GM19395 (cell line): ENCODE results near the gene COL1A1.

Experiments used
- ATAC-seq: cut with Tn5 transposase; IDR thresholded peaks from one replicate; pipeline ENCODE4 v1.9.1; 2021; ENCODE audit warnings: mild to moderate bottlenecking, moderate library complexity; ENCODE audit not compliant: unreplicated experiment

The COL1A1 gene

DNA sequence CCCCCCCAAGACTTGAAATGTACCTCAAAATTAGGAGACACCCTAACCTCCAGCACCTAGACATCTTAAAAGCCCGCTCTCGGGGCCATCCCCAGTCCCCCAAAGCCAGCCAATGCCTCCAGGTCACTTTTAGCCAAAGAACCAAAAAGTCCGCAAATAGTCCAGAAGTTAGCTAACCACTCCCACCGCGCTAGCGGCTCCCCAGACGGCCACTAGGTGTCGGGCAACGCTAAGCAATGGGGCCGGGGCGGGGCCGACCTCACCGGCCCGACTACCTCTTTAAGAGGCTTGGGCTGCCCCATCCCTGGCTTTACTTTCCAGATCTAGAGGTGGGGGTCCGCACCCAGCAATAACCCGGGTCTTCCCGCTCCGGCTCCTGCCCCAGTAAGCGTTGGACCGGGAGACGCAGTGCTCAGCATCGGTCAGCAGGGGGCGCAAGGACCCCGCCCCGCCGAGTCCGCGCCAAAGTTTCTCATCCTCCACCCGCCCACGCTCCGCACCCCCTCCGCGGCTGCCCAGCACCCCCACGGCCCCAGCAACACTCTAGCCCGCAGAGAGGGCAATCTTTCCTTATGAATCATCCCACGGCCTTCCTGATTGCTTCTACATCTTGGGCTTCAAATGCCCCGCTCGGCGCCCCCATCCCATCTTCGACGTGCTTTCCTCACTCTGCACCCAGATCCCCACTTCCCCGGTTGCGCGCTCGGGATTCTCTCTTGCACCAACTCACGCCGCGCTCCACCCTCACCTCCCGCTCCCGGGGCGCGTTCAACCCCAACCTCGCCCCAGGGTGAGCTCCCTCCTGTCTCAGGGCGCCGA, 765 bp downstream of the COL1A1 start:
- peak; percentile 80 for ATAC-seq

DNA sequence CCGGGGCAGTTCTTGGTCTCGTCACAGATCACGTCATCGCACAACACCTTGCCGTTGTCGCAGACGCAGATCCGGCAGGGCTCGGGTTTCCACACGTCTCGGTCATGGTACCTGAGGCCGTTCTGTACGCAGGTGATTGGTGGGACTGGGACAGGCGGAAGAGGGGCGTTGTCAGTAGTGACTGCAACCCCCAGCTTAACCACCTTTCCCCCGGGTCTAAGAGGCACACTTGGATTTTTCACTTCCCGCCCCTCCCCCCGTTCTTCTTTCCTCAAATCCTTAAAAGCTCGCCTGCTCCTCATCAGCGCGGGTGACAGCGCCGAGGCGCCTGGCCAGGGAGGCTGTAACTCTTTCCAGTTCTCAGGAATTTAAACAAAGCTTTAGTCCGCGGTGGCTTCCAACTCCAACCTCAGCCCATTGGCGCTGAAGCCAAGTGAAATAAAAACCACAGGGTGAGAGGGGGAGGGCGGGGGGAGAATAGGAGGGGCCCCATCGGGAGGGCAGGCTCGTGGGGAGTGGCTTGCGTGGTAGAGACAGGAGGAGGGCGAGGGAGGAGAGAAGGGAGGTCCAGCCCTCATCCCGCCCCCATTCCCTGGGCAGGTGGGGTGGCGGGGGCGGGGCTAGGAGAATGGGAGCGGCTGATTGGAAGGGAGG, 1.5 kb downstream of the COL1A1 start:
- ATAC-seq: peak; percentile 32

DNA sequence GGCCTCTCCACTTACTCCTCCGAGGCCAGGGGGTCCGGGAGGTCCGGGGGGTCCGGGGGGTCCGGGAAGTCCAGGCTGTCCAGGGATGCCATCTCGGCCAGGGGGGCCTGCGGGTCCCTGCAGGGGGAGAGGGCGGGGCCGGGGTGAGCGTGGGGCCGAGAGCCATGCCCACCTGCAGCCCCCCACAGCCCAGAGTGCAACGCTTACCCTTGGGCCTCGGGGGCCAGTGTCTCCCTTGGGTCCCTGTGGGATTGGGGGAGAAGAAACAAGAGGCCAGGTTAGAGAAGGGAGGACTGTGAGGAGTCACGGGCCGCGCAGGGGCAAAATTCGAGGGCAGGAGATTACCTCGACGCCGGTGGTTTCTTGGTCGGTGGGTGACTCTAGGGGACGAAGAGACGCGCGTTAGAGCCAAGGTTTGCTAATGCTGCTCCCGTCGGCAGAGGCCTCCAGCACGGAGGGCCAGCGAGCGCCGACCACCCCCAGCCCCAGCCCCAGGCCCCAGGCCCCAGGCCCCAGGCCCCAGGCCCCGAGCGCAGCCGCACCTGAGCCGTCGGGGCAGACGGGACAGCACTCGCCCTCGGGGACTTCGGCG, 2.1 kb downstream of the COL1A1 start:
- no peak for ATAC-seq

DNA sequence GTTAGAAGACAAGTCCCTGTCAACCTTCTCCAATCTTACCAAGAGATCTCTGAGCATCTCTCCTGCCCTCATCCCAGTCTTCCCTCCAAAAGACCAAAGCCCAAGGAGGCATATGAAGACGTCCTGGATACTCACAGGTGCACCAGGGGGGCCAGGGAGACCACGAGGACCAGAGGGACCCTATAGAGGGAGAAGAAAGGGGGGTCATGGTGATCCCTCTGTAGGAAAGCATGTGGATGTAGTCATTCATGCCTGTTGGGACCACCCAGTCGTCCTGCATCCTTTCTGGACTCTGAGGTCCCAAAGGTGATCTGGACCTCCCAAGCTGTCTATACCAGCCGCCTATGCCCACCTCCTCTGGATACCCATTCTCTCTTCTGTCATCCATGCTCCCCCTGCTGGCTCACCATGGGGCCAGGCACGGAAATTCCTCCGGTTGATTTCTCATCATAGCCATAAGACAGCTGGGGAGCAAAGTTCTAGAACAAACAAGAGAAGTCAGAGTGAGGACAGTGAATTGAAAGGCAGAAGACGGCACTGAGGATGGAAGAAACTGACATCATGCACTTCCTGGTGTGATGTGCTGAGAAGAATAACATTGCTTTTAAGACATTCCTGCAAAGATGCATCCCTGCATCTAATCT, 3.3 kb downstream of the COL1A1 start:
- ATAC-seq: no peak

DNA sequence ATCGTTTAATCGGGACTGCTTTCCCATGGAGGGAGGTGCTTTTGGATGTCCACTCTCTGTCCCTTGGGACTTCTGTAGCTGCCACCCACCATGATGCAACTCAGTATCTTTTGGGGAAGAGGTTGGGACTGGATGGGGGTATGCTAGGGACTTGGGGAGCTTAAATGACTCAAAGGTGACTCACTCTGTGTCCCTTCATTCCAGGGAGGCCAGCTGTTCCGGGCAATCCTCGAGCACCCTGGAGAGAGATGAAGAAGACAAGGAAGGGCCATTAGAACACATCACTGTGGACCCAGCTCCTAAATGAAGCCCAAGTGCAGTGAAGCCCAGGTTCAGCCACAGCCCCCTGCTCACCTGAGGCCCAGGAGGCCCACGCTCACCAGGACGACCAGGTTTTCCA, 4.6 kb downstream of the COL1A1 start:
- ATAC-seq: no peak

DNA sequence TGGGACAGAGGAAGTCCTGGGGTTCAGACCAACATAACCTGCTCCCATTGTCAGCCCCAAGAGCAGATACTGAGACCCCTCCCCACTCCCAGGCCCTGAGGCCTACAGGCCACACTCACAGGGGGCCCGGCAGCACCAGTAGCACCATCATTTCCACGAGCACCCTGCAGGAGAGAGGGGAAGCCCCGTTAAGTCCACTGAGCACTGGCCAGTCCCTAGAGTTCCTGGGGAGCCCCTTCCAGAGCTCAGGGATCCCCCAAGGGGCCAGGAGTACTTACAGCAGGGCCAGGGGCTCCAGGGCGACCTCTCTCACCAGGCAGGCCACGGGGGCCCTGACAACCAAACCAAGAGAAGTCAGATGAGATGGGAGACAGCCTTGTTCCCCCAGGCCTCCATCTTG, 5.4 kb downstream of the COL1A1 start:
- no peak for ATAC-seq

DNA sequence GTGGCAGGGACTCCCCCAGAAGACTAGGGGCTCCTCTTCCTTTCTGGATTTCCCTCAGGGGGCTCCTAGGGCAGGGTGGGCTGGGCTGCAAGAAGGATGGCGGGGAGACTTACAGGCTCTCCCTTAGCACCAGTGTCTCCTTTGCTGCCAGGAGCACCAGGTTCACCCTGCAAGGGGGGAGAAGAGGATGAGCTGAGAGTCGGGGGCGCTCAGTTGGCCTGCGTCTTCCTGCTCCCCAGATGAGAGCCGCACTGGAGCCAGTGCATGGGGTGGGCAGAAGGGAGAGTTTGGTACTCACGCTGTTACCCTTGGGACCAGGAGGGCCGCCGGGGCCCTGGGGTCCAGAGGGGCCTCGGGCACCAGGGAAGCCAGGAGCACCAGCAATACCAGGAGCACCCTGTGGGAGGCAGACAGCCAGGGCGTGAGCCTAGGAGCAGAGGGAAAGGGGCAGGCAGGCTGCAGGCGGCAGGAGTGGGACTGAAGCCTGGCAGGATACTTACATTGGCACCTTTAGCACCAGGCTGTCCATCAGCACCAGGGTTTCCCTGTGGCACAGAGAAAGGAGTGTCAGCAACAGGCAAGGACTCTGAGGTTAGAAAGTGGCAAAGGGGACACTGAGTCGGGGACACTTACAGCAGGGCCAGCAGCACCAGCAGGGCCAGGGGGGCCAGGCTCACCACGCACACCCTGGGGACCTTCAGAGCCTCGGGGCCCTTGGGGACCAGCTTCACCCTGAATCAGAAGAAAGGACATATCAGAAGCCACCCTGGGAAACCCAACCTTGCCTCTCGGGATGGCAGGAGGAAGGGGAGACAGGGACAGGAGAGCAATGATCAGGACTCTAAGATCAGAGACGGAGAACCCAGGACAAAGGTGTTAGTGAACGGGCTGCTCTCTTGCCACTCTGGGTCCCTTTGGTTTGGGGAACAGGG, 6.2 kb downstream of the COL1A1 start:
- no peak for ATAC-seq

DNA sequence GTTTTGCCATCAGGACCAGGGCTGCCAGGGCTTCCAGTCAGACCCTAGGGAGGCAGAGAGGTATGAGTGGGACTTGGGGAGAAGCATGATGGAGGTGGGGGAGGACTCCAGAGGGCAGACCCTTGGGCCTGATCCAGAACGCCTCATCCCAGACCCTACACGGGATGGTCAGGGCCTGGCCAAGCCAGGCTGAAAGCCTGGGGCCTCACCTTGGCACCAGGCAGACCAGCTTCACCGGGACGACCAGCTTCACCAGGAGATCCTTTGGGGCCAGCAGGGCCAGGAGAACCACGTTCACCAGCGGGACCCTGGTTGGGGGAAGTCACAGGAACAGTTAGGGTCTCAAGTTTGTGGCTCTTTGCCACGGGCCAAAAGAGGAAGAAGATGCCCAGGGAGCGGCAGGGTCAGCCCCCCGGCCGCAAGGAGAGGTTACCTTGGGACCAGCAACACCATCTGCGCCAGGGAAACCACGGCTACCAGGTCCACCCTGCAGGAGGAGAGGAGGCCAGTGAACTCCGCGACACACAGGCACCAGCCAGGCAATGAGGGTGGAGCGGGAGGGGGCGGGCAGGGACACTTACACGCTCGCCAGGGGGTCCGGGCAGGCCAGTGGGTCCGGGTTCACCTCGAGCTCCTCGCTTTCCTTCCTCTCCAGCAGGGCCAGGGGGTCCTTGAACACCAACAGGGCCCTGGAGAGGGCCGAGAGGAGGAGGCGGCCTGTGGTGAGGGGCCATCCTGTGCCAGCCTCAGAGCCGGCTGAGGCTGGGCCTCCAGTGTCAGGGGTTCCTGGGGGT, 7.1 kb downstream of the COL1A1 start:
- no peak for ATAC-seq

DNA sequence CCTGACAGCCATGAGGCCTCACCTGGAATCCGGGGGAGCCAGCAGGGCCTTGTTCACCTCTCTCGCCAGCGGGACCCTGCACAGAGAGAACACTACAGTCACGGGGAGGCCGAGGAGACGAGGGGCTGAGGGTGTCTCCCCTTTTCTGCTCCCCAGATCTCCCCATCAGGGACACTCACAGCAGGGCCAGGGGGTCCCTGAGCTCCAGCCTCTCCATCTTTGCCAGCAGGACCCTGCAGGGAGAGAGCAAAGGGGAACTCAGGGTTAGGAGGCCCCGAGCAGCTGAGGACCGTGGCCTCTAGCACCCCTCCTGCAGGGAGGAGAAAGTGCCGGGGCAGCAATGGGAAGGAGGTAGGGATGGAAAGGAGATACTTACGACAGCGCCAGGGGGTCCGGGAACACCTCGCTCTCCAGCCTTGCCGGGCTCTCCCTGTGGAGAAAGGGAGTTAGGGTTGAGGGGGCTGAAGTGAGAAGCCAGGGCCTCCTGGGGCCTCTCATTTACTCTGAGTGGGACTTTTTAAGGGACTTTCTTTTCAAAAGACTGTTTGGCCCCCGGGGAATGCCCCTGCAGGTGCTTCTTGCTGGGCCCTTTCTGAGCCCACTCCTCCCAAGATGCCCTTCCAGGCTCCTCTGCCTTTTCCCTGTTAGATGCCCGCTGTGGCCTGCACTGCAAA, 8.7 kb downstream of the COL1A1 start:
- no peak for ATAC-seq

DNA sequence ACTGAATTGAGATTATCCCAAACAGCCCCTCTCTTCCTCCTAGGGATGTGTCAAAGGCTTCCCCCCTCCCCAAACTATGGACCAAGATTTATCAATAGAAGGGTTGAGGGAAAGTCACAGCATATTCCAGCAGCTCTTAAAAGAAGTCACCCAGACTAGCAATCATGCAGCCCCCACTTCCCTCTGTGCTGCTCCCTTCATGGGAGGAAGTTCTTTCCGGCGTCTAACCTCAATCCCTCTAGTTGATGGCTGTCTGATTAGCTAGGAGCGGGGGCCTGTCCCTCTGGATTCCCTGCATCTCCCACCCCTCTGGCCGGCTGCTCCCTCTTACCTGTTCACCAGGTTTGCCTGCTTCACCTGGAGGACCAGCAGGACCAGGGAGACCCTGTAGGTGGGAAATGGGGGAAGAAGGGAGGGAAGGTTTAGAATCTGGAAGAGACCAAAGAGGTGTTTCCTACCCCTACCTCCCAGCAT, 9.2 kb downstream of the COL1A1 start:
- no peak for ATAC-seq

DNA sequence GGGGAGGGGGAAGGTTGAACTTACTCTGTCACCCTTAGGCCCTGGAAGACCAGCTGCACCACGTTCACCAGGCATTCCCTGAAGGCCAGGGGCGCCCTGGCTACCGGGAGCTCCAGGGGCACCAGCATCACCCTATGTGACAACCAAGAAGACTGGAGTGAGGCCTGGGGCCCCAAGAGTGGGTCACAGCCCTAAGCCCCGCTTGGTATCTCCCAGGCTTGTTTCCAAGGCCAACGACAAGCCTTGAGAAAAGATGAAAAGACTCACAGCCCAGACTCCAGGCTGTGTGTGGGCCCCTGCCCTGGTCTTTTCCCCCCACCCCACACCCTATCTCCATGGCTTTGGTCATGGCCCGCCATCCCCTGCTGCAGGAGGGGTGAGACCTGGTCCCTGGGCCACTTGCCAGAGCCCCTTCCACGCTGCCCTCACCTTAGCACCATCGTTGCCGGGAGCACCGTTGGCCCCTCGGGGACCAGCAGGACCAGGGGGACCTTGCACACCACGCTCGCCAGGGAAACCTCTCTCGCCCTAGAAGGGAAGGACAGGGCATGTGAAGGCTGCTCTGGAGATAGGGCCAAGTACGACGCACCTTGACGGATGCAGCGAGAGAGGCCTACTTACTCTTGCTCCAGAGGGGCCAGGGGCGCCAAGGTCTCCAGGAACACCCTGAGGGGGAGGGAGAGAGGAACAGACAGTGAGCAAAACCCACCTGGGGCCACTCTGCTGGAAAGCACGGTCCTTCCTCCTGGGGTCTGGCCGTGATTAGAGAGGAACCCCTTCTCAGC, 9.9 kb downstream of the COL1A1 start:
- ATAC-seq: no peak

DNA sequence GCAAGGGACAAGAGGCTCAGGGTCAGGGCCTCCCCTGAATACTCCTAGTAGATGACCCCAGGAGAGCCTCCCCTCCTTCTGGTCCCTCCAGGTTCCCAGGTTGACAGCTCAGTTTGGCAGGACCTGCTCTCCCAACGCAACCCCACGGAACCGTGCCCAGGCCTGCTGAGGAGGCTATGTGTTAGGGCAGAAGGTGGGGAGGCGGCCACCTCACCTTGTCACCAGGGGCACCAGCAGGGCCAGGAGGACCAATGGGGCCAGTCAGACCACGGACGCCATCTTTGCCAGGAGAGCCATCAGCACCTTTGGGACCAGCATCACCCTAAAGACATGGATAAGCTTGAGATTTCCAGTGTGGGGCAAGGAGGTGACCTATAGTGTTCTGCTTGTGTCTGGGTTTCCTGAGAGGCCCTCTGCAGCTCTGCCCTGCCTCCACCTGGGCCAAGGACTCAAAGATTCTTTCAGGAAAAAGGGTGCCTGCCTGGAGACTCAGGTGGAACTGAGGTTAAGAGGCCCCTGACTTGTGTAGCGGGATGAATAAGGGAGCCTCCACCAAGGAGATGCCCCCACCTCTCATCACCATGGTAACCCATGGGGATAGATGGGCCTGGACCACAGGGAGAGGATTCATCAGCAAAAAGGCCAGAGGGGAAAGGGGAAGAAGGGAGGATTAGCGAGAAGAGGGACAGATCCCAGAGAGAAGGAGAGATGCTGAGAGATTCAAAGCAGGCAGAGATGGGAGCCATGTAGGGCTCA, 10.7 kb downstream of the COL1A1 start:
- ATAC-seq: no peak

DNA sequence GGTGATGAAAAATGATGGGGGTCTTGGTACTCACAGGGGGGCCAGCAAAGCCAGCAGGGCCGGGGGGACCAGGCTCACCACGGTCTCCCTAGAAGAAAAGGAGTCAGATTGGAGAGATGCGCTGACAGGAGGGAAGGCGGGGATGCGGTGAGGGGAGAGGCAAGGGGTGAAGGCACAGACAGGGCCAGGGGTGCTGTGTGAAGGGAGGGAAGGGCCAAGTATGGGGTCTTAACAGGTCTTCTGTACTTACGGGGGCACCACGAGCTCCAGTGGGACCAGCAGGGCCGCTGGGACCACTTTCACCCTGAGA, 11.2 kb downstream of the COL1A1 start:
- no peak for ATAC-seq

DNA sequence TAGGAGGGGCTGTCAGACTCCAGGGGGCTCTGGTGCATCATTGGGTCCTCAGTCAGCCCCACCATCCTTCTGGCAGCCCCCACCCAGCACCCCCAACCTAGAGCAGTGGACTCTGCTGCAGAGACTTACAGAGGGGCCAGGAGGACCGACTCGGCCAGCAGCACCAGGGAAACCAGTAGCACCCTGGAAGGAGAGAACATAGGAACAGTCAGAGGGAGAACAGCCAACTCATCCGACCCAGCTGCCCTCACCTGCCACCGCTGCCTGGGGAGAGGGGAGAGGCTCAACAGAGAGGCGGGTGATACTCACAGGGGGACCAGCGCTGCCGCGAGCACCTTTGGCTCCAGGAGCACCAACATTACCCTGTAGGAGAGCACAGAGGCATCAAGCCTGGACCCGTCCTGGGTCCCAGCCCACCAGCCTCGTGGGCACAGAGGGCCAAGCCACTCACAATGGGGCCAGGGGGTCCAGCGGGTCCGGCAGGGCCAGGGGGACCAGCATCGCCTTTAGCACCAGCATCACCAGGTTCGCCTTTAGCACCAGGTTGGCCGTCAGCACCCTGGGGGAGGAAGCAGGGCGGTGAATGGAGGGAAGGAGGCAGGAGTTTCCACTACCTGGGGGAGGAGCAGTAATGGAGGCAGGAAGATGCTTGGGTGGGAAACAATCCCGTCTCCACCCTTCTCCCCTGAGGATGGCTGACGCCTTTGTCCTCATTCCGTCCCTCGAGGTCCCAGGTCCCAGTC, 11.7 kb downstream of the COL1A1 start:
- no peak for ATAC-seq

DNA sequence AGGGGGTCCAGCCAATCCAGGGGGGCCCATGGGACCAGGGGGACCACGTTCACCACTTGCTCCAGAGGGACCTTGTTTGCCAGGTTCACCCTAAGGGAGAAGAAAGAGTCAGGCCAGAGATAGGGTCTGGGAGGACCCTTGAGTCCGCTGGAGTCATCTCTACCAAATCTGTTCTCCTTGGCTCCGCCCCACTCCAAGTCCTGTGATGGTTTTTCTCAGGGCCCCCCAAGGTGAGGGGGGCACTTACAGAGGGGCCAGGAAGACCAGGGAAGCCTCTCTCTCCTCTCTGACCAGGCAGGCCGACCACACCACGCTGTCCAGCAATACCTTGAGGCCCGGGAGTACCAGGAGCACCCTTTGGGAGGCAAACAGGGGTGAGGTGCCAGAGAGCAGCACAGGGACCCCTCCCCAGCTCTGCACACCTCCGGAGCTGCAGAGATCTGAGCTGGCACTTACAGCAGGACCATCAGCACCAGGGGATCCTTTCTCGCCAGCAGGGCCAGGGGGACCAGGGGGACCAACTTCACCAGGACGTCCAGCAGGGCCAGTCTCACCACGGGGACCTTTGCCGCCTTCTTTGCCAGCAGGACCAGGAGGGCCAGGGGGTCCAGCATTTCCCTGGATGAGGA, 12.4 kb downstream of the COL1A1 start:
- ATAC-seq: no peak

DNA sequence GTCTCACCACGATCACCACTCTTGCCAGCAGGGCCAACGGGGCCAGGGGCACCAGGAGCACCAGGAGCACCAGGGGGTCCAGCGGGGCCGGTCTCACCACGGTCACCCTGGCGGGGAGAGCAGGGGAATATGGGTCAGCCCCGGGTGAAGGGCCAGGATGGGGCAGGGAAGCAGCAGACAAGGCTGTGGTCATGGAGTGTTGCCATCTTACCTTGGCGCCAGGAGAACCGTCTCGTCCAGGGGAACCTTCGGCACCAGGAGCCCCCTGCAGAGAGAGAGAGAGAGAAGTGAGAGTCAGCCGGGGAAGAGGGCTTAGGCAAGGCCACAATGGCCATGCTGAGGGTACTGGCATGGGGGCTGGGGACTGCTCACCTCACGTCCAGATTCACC, 12.9 kb downstream of the COL1A1 start:
- no peak for ATAC-seq
